Trophoblast cell (in vitro differentiated cells and primary cell): Measurements from ENCODE around the gene ZNF365.

Experiments
- DNase-seq, 2 donors: peaks; one replicate each; pipeline ENCODE4 v3.0.0-alpha.2; 2016
- H2AFZ ChIP-seq: 2 replicates; pipeline ENCODE4 v1.6.1; 2013; ENCODE audit warnings: low read length, moderate library complexity, mild to moderate bottlenecking; ENCODE audit not compliant: insufficient read depth, poor library complexity
- H2AK5ac ChIP-seq: 2 replicates; pipeline ENCODE4 v1.6.1; 2013; ENCODE audit warnings: mild to moderate bottlenecking, low read length
- H2BK120ac ChIP-seq: 2 replicates; pipeline ENCODE4 v1.6.1; 2013; ENCODE audit warnings: low read length, mild to moderate bottlenecking, moderate library complexity; ENCODE audit not compliant: insufficient read depth, poor library complexity
- H2BK12ac ChIP-seq: 2 replicates; pipeline ENCODE4 v1.6.1; 2013; ENCODE audit warnings: mild to moderate bottlenecking, low read length, moderate library complexity
- H2BK5ac ChIP-seq: 2 replicates; pipeline ENCODE4 v1.6.1; 2013; ENCODE audit warnings: low read length, low read depth, moderate library complexity, mild to moderate bottlenecking; ENCODE audit not compliant: poor library complexity
- H3K14ac ChIP-seq: 2 replicates; pipeline ENCODE4 v1.6.1; 2013; ENCODE audit warnings: mild to moderate bottlenecking, low read length
- H3K18ac ChIP-seq: 2 replicates; pipeline ENCODE4 v1.6.1; 2013; ENCODE audit warnings: mild to moderate bottlenecking, low read length
- H3K23ac ChIP-seq: 2 replicates; pipeline ENCODE4 v1.6.1; 2013; ENCODE audit warnings: low read length
- H3K27ac ChIP-seq: 2 replicates; pipeline ENCODE4 v1.5.1; 2013; ENCODE audit warnings: low read depth, mild to moderate bottlenecking, inconsistent platforms, low read length, moderate library complexity
- H3K27me3 ChIP-seq: 2 replicates; pipeline ENCODE4 v1.6.1; 2013; ENCODE audit warnings: inconsistent platforms, mild to moderate bottlenecking, low read length, moderate library complexity; ENCODE audit not compliant: insufficient read depth
- H3K36me3 ChIP-seq, 2 experiments: 1 replicate in 1 of 2; 2 replicates in 1 of 2; pipeline ENCODE4 v1.6.1; 2013; ENCODE audit warnings: low read length in 2 of 2, mild to moderate bottlenecking in 2 of 2, moderate library complexity in 1 of 2; ENCODE audit not compliant: insufficient read depth in 2 of 2, control insufficient read depth in 1 of 2
- H3K4ac ChIP-seq: 2 replicates; pipeline ENCODE4 v1.6.1; 2013; ENCODE audit warnings: low read depth, mild to moderate bottlenecking, low read length, moderate library complexity
- H3K4me1 ChIP-seq, 2 experiments: 1 replicate in 1 of 2; 2 replicates in 1 of 2; pipeline ENCODE4 v1.6.1; 2013; ENCODE audit warnings: low read length in 2 of 2, mild to moderate bottlenecking in 2 of 2, moderate library complexity in 1 of 2; ENCODE audit not compliant: insufficient read depth in 2 of 2, control insufficient read depth in 1 of 2
- H3K4me2 ChIP-seq: 2 replicates; pipeline ENCODE4 v1.6.1; 2013; ENCODE audit warnings: inconsistent platforms, mild to moderate bottlenecking, low read length, moderate library complexity
- H3K4me3 ChIP-seq: 2 replicates; pipeline ENCODE4 v1.5.1; 2013; ENCODE audit warnings: mild to moderate bottlenecking, low read depth, low read length, inconsistent platforms
- H3K79me1 ChIP-seq: one replicate; pipeline ENCODE4 v1.6.1; 2013; ENCODE audit warnings: low read length
- H3K79me2 ChIP-seq: 2 replicates; pipeline ENCODE4 v1.6.1; 2013; ENCODE audit warnings: low read length, mild to moderate bottlenecking; ENCODE audit not compliant: control insufficient read depth, insufficient read depth, poor library complexity
- H3K9ac ChIP-seq: 2 replicates; pipeline ENCODE4 v1.6.1; 2013; ENCODE audit warnings: mild to moderate bottlenecking, low read length
- H3K9me3 ChIP-seq: 2 replicates; pipeline ENCODE4 v1.6.1; 2013; ENCODE audit warnings: low read depth, mild to moderate bottlenecking, control low read depth, inconsistent platforms, low read length; ENCODE audit not compliant: insufficient read depth
- H4K12ac ChIP-seq: 2 replicates; pipeline ENCODE4 v1.6.1; 2013; ENCODE audit warnings: low read depth, mild to moderate bottlenecking, low read length, moderate library complexity
- H4K8ac ChIP-seq: 2 replicates; pipeline ENCODE4 v1.6.1; 2013; ENCODE audit warnings: low read depth, mild to moderate bottlenecking, low read length, moderate library complexity
- H4K91ac ChIP-seq: one replicate; pipeline ENCODE4 v1.6.1; 2013; ENCODE audit warnings: low read depth, mild to moderate bottlenecking, low read length, moderate library complexity
- WGBS: extraction: QIAGEN DNeasy Blood & Tissue Kit; methylation state at CpG from one replicate; pipeline ENCODE4 v1.1.7; 2013; ENCODE audit warnings: missing lambda C conversion rate; ENCODE audit not compliant: insufficient read length, insufficient coverage; ENCODE audit errors: extremely low coverage; 5-methylcytosine and 5-hydroxymethylcytosine counted together

The ZNF365 gene

GRCh38 chr10:62386356-62387320 lies 12.5 kb downstream of the ZNF365 start:
- WGBS = 100% methylated on average over 1 of the region's 4 CpGs

GRCh38 chr10:62388328-62388727 lies 14.2 kb downstream of the ZNF365 start:
- Histone ChIP-seq H2BK12ac (no peak overlapping the region), H3K79me1 (no peaks in the 10 kb centered on the region), H3K36me3 (no peaks in the 10 kb centered on the region), H3K4me1 (no peaks in the 10 kb centered on the region), H4K8ac (no peak overlapping the region), H3K4me3 (no peak overlapping the region), H3K79me2 (no peaks in the 10 kb centered on the region), H3K4me2 (no peak overlapping the region), H2BK120ac (no peak overlapping the region), H3K9ac (no peak overlapping the region), H3K4ac (no peak overlapping the region), H3K9me3 (no peaks in the 10 kb centered on the region), H3K14ac (no peak overlapping the region), H2AK5ac (no peak overlapping the region), H2AFZ (no peak overlapping the region), H3K18ac (no peak overlapping the region), H3K27me3 (no peaks in the 10 kb centered on the region), H3K27ac (no peak overlapping the region), H3K23ac (no peak overlapping the region), H4K12ac (no peak overlapping the region), H4K91ac (no peak overlapping the region), H2BK5ac (no peak overlapping the region)
- DNase-seq = no peak
- WGBS = no CpG with 5 or more reads among the region's 9 CpGs

More at GRCh38 chr10:62386356-62387320, 12.5 kb downstream of the ZNF365 start:
- Histone ChIP-seq H3K4ac (no peak overlapping the region), H2BK5ac (no peak overlapping the region), H3K9ac (no peak overlapping the region), H2AK5ac (no peak overlapping the region), H3K4me3 (no peak overlapping the region), H3K18ac (no peak overlapping the region), H4K8ac (no peak overlapping the region), H2AFZ (no peak overlapping the region), H2BK12ac (no peak overlapping the region), H3K23ac (no peak overlapping the region), H3K27ac (no peak overlapping the region), H3K9me3 (no peaks in the 10 kb centered on the region), H3K79me2 (no peaks in the 10 kb centered on the region), H2BK120ac (no peak overlapping the region), H3K4me1 (no peaks in the 10 kb centered on the region), H3K27me3 (no peaks in the 10 kb centered on the region), H3K79me1 (no peaks in the 10 kb centered on the region), H4K91ac (no peak overlapping the region), H3K36me3 (no peaks in the 10 kb centered on the region), H3K14ac (no peak overlapping the region), H4K12ac (no peak overlapping the region), H3K4me2 (no peak overlapping the region)
- DNase-seq = no peak

- no peak overlapping the region for H4K12ac ChIP-seq
- DNase-seq = no peak
- no peaks in the 10 kb centered on the region for H3K36me3 ChIP-seq
- no peak overlapping the region for H3K4ac ChIP-seq
- no peaks in the 10 kb centered on the region for H3K27me3 ChIP-seq
- H2BK120ac ChIP-seq = no peak overlapping the region
- no peak overlapping the region for H3K4me2 ChIP-seq
- H2AFZ ChIP-seq = no peak overlapping the region
- H2BK5ac ChIP-seq = no peak overlapping the region
- no peaks in the 10 kb centered on the region for H3K4me1 ChIP-seq
- H4K91ac ChIP-seq = no peak overlapping the region
- H4K8ac ChIP-seq = no peak overlapping the region
- no peak overlapping the region for H3K18ac ChIP-seq
- no peak overlapping the region for H3K14ac ChIP-seq
- no peaks in the 10 kb centered on the region for H3K79me1 ChIP-seq
- H3K27ac ChIP-seq = no peak overlapping the region
- H3K23ac ChIP-seq = no peak overlapping the region
- no CpG with 5 or more reads among the region's 2 CpGs for WGBS
- no peak overlapping the region for H3K4me3 ChIP-seq
- H2AK5ac ChIP-seq = no peak overlapping the region
- H2BK12ac ChIP-seq = no peak overlapping the region
- no peak overlapping the region for H3K9ac ChIP-seq
- no peaks in the 10 kb centered on the region for H3K79me2 ChIP-seq
- no peaks in the 10 kb centered on the region for H3K9me3 ChIP-seq
These were observed 16.5 kb downstream of the ZNF365 start for GRCh38 chr10:62390497-62391176.

DNA sequence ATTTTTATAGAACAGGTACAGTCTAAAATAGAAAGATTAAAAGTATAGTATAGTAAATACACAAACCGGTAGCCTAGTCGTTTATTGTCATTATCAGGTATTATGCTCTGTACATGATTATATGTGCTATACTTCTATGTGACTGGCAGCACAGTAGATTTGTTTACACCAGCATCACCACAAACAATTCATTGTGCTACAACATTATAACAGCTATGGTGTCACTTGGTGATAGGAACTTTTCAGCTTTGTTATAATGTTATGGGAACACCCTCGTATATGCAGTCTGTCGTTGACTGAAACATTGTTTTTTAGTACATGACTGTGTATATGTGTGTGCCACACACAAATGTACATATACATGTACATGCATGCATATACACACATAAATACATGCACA lies 19.1 kb downstream of the ZNF365 start:
- H3K4ac ChIP-seq = no peak overlapping the region
- H2BK5ac ChIP-seq = no peak overlapping the region
- H3K79me1 ChIP-seq = no peaks in the 10 kb centered on the region
- H3K4me2 ChIP-seq = no peak overlapping the region
- no peaks in the 10 kb centered on the region for H3K27me3 ChIP-seq
- no peaks in the 10 kb centered on the region for H3K9me3 ChIP-seq
- H3K14ac ChIP-seq = no peak overlapping the region
- no peaks in the 10 kb centered on the region for H3K4me1 ChIP-seq
- no peak overlapping the region for H3K27ac ChIP-seq
- H3K4me3 ChIP-seq = no peak overlapping the region
- H3K18ac ChIP-seq = no peak overlapping the region
- no peak overlapping the region for H3K9ac ChIP-seq
- H2BK120ac ChIP-seq = no peak overlapping the region
- WGBS = no CpG with 5 or more reads among the region's 4 CpGs
- no peak overlapping the region for H4K8ac ChIP-seq
- no peak overlapping the region for H4K12ac ChIP-seq
- H3K36me3 ChIP-seq = no peaks in the 10 kb centered on the region
- no peak for DNase-seq
- H2AK5ac ChIP-seq = no peak overlapping the region
- no peaks in the 10 kb centered on the region for H3K79me2 ChIP-seq
- no peak overlapping the region for H2AFZ ChIP-seq
- H4K91ac ChIP-seq = no peak overlapping the region
- H3K23ac ChIP-seq = no peak overlapping the region
- H2BK12ac ChIP-seq = no peak overlapping the region
